Stimulated activated CD4-positive, alpha-beta T cell treated with anti-CD3 and anti-CD28 coated beads, Interleukin-1b, Interleukin-23, amount 100 ng/mL, for 4 hours (primary cell): Measurements from ENCODE around the gene STAMBP.
"Not testable (repeated sequence)": the region's sequence is repeated elsewhere in the genome, so short reads cannot be mapped to it uniquely, and the experiment has no call there.

Experiments
- DNase-seq, 2 donors: peaks; one replicate each; pipeline ENCODE4 v3.0.0-alpha.2; 2020; ENCODE audit warnings: low read depth in 2 of 2

The STAMBP gene

DNA sequence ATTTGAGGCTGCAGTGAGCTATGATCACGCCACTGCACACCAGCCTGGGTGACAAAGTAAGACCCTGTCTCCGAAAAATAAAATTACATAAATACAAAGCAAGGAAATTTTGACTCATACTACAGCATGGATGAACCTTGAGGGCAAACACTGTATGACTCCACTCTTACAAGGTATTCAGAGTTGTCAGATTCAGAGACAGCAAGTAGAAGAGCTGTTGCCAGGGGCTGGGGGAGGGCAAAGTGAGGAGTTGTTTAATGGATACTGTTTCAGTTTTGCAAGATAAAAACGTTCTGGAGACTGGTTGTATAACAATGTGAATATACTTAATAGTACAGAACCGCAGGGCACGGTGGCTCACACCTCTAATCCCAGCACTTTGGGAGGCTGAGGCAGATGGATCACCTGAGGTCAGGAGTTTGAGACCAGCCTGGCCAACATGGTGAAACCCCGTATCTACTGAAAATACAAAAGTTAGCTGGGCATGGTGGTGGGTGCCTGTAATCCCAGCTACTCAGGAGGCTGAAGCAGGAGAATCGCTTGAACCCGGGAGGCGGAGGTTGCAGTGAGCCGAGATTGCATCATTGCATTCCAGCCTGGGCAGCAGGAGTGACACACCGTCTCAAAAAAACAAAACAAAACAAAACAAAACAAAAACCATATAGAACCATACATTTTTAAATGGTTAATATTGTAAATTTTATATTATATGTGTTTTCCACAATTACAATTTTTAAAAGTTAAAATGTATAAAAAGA lies 59.0 kb downstream of the STAMBP start:
- DNase-seq: not testable (repeated sequence)

DNA sequence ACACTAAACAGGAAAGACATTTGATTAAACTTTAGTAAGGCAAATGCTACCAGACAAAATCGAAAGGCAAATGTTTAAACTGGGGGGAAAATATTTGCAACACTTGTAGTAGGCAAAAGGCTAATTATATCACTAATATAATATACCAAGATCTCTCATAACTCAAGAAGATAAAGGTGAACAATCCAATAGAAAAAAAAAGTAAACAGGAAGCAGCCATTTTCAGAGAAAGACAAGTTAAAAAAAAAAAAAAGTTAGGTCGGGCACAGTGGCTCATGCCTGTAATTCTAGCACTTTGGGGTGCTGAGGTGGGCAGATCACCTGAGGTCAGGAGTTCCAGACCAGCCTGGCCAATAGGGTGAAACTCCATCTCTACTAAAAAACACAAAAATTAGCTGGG lies 59.6 kb downstream of the STAMBP start:
- DNase-seq: no peak

- no peak for DNase-seq
Measured at GRCh38 chr2:73889206-73889605, 60.4 kb downstream of the STAMBP start.

- DNase-seq: no peak
Measured at GRCh38 chr2:73890301-73891092, 61.7 kb downstream of the STAMBP start.

GRCh38 chr2:73891276-73891901 lies 62.6 kb downstream of the STAMBP start:
- no peak for DNase-seq

GRCh38 chr2:73892631-73893329 lies 64.0 kb downstream of the STAMBP start, which contains the start of gene ACTG2:
TSS of gene ACTG2 (plus strand) at chr2:73893008. CDS start at chr2:73901312, 8,304 bp downstream.
- DNase-seq: no peak

GRCh38 chr2:73893764-73894474 lies 65.2 kb downstream of the STAMBP start:
- no peak for DNase-seq

- DNase-seq: no peak
Measured at GRCh38 chr2:73894475-73894850, 65.7 kb downstream of the STAMBP start.

- DNase-seq: no peak
Measured at GRCh38 chr2:73894877-73895276, 66.1 kb downstream of the STAMBP start.

DNA sequence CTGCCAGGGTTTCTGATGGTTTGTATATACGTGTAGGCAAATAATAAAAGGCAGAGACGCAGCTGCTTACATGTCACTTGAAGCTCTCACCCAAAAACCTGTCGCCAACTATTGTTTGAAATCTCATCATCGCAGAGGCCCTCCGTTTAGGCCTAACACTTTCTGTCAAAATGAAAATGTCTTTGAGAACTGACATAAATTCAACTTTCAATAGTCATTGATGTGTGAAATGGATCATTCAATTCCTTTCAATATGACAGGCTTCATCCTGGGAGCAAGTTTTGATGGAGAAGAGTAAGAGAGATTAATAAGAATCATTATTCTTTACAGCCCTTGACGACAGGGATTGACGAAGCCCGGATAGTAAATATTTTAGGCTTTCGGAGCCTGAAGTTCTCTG lies 66.7 kb downstream of the STAMBP start:
- no peak for DNase-seq

DNA sequence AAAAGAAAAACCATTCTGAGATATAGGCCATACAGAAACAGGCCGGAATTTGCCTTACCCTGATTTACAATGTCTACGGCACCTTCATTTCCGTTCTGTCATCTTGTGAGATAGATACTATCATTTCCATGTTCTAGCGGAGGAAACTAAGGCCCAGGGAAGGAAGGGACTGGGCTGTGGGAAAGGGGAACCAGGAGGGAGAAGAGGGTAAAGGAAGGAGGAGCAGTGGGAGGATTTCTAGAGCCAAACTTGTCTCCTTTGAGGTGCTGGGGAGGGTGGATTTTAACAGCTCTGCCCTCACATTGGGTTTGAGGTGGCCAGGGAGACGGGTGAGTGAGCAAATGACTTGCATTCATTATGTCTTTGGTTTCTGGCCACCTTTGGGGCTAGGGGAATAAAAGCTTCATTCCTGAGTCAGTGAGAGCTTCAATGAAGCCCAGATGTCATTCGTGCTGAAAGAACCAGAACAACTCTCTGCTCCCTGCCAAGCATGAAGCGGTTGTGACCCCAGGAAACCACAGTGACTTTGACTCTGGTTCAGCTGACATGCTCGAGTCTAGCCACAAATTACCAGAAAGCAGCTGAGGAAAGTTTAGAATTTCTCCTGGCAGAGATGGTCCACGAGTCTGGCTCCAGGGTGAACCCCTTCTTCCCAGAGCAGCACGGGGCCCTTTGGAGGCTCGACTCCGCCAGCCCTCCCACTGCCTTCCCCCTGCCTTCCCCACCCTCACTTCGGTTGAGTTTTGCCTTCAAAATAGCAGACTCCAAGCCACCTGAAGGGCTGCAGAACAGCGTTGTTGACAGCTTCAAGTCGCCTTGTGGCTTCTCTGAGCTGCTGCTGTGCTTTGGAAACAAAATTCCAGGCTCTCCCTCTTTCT lies 67.8 kb downstream of the STAMBP start:
- no peak for DNase-seq

- DNase-seq: no peak
Measured at GRCh38 chr2:73897240-73897583, 68.5 kb downstream of the STAMBP start.

- DNase-seq: no peak
Measured at GRCh38 chr2:73897934-73898333, 69.2 kb downstream of the STAMBP start.

- DNase-seq: no peak
Measured at GRCh38 chr2:73899801-73900336, 71.1 kb downstream of the STAMBP start.

DNA sequence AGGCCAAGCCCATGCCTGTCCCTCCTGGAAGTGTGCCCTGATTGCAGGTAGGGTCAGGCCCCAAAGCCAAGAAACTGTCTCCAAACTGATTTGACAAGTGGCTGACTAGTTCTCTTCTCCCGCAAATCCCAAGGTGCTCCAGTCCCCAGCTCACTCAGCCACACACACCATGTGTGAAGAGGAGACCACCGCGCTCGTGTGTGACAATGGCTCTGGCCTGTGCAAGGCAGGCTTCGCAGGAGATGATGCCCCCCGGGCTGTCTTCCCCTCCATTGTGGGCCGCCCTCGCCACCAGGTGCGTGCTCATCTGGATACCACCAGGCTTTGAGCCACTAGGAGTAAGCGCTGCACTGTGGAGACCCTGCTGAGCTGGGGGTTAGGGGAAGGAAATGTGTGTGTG lies 72.4 kb downstream of the STAMBP start:
- no peak for DNase-seq

GRCh38 chr2:73902284-73902683 lies 73.5 kb downstream of the STAMBP start:
- no peak for DNase-seq

- DNase-seq: no peak
Measured at GRCh38 chr2:73903313-73903712, 74.6 kb downstream of the STAMBP start.

DNA sequence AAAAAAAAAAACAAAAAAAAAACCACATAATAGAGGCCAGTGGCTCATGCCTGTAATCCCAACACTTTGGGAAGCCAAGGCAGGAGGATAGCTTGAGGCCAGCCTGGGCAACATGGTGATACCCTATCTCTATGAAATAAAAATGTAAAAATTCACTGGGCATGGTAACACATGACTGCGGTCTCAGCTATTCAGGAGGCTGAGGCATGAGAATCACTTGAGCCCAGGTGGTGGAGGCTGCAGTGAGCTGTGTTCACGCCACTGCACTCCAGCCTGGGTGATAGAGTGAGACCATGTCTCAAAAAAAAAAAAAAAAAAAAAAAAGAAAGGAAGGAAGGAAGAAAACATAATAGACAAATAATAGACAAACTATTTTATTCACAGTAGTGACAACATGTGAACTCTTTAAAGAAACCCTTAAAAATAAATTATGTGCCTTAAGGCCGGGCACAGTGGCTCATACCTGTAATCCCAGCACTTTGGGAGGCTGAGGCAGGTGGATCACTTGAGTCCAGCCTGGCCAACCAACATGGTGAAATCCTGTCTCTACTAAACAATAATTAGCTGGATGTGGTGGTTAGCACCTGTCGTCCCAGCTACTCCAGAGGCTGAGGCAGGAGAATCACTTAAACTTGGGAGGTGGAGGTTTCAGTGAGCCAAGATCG lies 75.3 kb downstream of the STAMBP start:
- not testable (repeated sequence) for DNase-seq

DNA sequence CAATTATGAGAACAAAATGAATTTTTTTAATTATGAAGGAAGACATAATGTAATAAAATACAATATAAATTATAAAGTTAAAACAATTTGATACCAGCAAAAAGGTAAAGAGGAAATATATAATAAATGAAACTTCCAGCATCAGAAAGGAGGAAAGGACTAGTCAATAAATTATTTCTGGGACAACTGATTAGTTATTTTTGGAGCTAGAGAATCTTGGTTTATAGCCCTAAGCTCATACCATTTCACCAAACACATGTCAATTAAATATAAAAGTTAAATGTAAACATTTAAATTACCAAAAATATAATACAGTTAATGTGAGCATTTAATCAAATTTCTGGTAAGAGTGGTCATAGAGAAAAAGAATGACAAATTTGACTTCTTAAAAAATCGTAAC lies 76.2 kb downstream of the STAMBP start:
- DNase-seq: no peak
